RCC 7860 (cell line): ENCODE measurements around the gene GUCY2F.

Experiments used
- DNase-seq: peaks from one replicate; pipeline ENCODE4 v3.0.0-alpha.2; 2015; ENCODE audit warnings: low spot score
- FAIRE-seq: peaks from 2 replicates; lab custom pipeline; 2012; peaks lifted over from hg19 to GRCh38; lab: Jason Lieb, UNC

GUCY2F gene

GRCh38 chrX:109398061-109398460 lies 83.8 kb downstream of the GUCY2F start:
- no peak for DNase-seq
- FAIRE-seq = no peak

GRCh38 chrX:109393859-109394258 lies 88.0 kb downstream of the GUCY2F start:
- DNase-seq (no peak), FAIRE-seq (no peak)

- FAIRE-seq (no peak), DNase-seq (no peak)
Observed at GRCh38 chrX:109392895-109393294, 89.0 kb downstream of the GUCY2F start.

GRCh38 chrX:109390556-109390955 lies 91.3 kb downstream of the GUCY2F start:
- no peak for FAIRE-seq
- no peak for DNase-seq

- FAIRE-seq (no peak), DNase-seq (no peak)
Observed at GRCh38 chrX:109389917-109390316, 92.0 kb downstream of the GUCY2F start.

DNA sequence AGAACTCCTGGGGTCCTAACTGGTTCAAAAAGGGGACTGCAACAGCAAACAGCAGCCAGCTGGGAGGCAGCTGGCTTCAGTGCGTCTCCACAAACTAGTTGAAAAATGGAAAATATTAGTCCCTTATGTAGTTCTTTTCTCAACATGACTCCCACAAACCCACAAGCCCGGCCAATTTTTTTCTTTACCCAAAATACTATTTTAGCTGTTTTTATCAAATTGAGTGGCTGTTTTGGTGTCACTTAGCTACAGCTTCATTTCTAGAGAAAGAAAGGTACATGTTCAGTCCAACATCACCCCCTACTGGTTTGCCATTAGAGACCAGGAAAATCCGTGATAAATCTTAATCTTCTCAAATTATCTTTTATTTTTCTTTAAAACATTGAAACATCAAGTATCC lies 97.2 kb downstream of the GUCY2F start:
- DNase-seq (no peak), FAIRE-seq (no peak)

DNA sequence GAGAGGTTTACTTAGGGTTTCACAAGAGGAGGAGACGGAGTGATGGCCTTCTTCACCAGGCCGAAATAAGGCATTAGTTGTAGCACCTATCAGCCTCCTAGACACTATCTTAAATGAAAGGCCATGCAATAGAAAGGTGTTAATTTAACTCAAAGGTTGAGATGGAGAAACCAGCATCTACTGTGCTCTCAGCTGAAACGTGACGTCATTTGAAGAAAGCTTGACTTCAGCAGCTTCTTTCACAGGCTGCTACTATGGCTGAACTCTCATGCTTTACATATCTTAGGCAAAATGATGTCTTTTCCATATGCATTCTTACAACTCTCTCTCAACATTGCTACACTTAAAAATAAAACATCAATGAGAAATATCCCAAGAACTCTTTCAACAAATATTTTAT lies 99.6 kb downstream of the GUCY2F start:
- no peak for FAIRE-seq
- DNase-seq = no peak

- FAIRE-seq (no peak), DNase-seq (no peak)
Observed at GRCh38 chrX:109378281-109378680, 103.6 kb downstream of the GUCY2F start.

DNA sequence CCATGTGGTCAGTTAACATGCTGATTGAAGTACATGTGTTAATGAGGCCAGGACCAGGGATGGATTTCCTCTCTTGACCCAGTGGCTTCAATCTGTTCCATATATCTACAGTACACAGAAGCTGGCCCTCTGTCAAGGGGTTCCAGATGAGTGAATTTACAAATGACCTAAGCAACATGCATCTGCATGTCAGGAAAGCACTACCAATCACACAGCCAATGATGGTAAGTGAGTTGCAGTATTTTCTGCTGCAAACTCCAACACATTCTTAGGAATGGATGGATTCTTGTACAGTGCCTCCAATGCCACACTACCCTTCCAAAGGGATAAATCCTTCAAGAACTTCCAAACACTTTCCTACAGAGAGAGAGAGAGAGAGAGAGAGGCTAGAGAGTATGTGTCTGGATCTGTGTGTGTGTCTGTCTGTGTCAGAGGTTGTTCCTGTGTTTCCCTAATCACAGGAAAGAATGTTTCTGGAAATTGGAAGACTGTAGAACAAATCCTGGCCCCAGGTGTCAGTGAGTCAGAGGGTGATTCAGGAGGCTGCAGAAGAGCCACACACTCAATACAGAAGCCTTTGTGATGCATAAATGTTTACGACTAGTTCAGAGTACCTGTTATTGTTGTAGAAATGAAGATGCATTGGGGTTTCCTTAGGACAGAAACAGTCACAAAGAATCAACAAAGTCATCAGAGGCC lies 107.5 kb downstream of the GUCY2F start:
- no peak for FAIRE-seq
- no peak for DNase-seq

DNA sequence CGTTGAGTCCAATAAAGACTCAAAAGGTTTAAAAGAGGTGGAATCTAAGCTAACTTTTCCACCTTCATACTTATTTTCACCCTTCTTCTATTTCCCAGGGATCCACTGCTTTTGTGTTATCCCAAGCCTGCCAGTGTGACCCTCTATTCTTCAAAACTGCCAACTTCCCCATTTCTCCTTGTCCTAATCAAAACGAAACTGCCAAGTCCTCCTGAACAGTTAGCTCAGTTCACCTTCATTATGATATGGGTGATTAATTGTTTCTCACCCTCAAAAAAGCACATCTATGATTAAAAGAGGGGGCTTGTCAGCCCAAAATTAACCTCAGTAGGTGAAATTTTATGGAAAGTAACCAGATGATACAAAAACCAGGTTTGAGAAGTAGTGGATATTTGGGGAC lies 108.4 kb downstream of the GUCY2F start:
- no peak for FAIRE-seq
- no peak for DNase-seq

- FAIRE-seq (no peak), DNase-seq (no peak)
Observed at GRCh38 chrX:109372716-109373115, 109.2 kb downstream of the GUCY2F start.

GRCh38 chrX:109372291-109372690 lies 109.6 kb downstream of the GUCY2F start:
- DNase-seq = no peak
- no peak for FAIRE-seq

DNA sequence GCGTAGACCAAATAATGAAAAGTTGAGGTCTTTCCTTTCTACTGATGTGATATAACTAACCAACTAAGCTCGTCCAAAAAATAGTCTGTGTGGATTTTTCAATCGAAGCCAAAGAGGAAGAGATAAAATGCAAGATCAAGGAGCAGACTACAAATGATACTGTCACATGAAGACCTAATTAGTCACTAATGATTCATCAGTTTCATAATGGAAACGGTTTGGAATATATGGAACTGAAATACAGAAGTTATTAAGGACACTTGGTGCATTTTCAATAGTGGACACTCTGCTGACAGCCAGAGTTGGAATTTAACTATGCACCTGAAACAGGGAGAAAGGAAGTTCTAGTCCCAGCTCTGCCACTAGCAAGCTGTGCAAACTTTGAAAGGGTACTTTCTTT lies 119.8 kb downstream of the GUCY2F start:
- no peak for DNase-seq
- no peak for FAIRE-seq

- DNase-seq = no peak
- no peak for FAIRE-seq
Observed at GRCh38 chrX:109360301-109360700, 121.6 kb downstream of the GUCY2F start.

DNA sequence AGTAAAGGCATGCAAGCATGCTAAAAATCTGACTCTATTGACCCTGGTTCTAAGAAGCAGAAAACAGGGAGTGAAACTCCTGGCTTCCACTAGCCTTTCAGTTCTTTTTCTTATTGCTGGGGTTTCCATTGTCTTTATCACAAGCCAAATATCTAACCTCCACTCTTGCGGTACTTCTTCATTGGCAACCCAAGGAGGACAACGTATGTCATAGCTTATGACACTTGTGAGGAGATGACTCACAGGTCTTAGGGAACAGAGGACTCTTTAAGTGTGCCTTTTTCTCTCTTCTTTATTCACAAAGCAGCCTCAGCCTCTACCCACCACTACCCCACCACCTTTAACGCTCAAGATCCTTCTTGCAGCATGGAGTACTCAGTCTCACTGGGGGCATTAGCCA lies 124.2 kb downstream of the GUCY2F start:
- DNase-seq (no peak), FAIRE-seq (no peak)

- DNase-seq (no peak), FAIRE-seq (no peak)
Observed at GRCh38 chrX:109356684-109357083, 125.2 kb downstream of the GUCY2F start.

DNA sequence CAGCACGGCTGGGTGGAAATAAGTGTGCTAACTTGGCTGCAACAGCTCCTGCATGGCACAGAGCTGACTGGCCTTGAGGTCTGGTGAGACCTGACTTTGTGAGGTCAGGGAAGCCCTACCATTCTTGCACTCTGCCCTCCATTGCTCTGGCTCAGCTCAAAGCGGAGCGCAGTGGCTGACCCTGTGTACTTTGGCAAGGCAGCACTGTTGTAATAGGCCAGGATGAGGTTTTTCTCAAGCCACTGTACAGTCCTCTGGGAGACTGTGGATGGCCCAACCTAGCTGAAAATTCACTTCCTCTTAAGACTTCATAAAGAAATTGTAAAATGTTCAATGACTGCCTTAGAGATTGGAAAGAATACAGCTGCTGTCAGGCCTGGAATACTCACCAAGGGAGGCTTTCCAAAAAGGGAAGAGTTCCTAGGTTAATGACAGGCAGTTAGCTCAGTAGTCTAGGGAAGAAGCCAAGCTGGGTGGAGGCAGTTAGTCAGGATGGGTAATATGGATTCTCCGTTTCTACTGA lies 129.8 kb downstream of the GUCY2F start:
- DNase-seq (no peak), FAIRE-seq (no peak)

GRCh38 chrX:109351557-109351956 lies 130.3 kb downstream of the GUCY2F start:
- DNase-seq (no peak), FAIRE-seq (no peak)

DNA sequence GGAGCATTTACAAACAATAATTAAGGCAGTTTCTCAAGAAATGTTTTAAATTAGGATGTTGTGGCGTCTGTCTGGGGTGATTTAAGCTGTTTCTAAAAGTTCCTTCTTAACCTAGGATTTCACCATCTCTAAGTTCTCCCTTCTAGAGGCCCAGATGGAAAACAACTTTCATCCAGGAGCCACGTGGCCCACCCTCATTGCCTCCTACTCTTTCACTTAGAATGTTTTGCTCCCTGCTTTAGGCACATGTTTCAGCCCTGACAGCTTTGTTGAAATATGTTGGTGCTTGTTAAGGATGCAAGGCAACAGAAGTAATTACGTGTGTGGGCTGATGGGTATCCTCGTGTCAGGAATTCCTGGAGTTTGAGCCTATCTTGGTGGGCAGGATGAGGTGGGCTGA lies 131.3 kb downstream of the GUCY2F start:
- DNase-seq (no peak), FAIRE-seq (no peak)

GRCh38 chrX:109350051-109350450 lies 131.8 kb downstream of the GUCY2F start:
- DNase-seq (no peak), FAIRE-seq (no peak)

DNA sequence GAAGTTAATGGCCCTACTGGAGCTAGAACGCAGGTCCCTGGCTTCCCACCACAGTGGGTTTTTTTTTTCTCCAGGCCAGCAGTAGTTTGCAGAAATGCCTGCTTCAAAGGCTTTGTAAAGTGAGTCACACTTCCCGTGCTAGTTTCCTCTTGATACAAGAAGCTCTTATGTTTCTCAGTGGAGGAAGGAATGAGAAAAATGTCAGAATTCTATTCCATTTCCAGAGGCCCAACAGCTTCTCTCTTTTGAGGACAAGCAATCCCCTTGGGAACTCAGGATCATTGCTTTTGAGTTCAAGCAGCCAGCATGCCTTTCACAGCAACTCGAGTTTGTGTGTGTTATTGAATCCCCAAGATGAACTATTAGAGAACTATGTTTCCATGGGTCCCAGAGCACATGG lies 134.3 kb downstream of the GUCY2F start:
- DNase-seq (no peak), FAIRE-seq (no peak)

DNA sequence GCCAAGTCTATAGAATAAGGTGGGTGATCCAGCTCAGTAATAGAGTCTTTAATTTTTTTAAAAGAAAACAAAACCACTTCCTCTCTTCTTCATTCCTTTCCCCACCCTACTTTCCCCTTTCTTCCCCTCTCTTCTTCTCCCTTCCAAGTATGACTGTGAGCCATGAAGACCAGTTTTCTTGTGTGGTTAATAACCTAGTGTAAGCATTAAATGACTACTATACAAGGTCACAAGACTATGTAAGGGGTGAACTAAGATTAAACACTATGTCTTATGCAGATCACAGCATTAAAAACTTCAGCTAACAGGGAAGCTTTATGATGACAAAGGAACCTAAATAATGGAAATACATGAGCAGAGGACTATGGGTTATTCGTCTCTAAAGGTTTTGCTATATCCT lies 135.4 kb downstream of the GUCY2F start:
- DNase-seq = no peak
- no peak for FAIRE-seq

DNA sequence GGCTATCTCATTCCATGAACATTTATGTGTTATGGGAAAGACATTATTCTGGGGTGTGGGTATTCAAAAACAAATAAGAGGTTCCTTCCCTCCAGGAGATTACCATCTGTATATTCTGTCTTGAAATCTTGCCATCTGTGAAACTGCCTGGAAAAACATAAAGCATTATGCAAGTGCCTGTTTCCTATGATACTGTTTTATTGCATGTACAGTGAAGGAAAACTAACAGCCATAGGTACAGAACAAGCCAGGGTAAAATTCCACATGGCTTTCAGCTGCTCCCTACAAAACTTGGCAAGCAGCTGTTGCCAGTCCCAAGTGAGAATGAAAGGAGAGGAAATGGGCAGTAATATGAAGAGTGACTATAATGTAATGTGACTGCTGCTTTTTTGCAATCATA lies 136.0 kb downstream of the GUCY2F start:
- no peak for FAIRE-seq
- DNase-seq = no peak
